Activated CD8-positive, alpha-beta T cell treated with anti-CD3 and anti-CD28 coated beads, Interleukin-2, amount 10 ng/mL, durations not matched to agents 7 days and 5 days (primary cell): ENCODE data around the gene SLC25A10. TPM values are rescaled to one million over a fixed set of nuclear protein-coding genes. Genes with fewer than 3 reads are reported as not detected.
"Not testable (repeated sequence)": the region's sequence is repeated elsewhere in the genome, so short reads cannot be mapped to it uniquely, and the experiment has no call there.

Source experiments
- ATAC-seq: fragments of 150-1000 bp; cut with Tn5 transposase; one replicate; pipeline ENCODE4 v1.10.0; 2021; ENCODE audit warnings: moderate library complexity
- CTCF ChIA-PET: fragments of 350-600 bp; sonication (Branson Sonifier 250); formaldehyde crosslinking; loops from one replicate; lab custom pipeline; 2021; ENCODE audit warnings: antibody characterized with exemption; lab: Charles Lee
- POLR2A ChIA-PET: fragments of 350-600 bp; sonication (Branson Sonifier 250); formaldehyde crosslinking; loops from one replicate; lab custom pipeline; 2021; ENCODE audit warnings: antibody characterized with exemption; lab: Charles Lee
- DNase-seq: peaks from one replicate; pipeline ENCODE4 v3.0.0-alpha.2; 2020
- H3K27ac Mint-ChIP-seq: one replicate; pipeline ENCODE4 v1.8.0; 2021; ENCODE audit warnings: mild to moderate bottlenecking, mixed read lengths
- H3K27me3 Mint-ChIP-seq: one replicate; pipeline ENCODE4 v1.8.0; 2021; ENCODE audit warnings: low read depth, mixed read lengths
- H3K36me3 Mint-ChIP-seq: one replicate; pipeline ENCODE4 v1.8.0; 2021; ENCODE audit warnings: low read depth, mixed read lengths
- H3K4me1 Mint-ChIP-seq: one replicate; pipeline ENCODE4 v1.8.0; 2021; ENCODE audit warnings: low read depth, mixed read lengths
- H3K4me3 Mint-ChIP-seq: one replicate; pipeline ENCODE4 v1.8.0; 2021; ENCODE audit warnings: mild to moderate bottlenecking, mixed read lengths
- H3K9me3 Mint-ChIP-seq: one replicate; pipeline ENCODE4 v1.8.0; 2022; ENCODE audit warnings: mixed read lengths; ENCODE audit not compliant: insufficient read depth
- total RNA-seq, 2 experiments: library from RNA; stranded (reverse); gene quantifications; one replicate each; pipeline ENCODE4 v1.2.3, GENCODE V29; 2021

The SLC25A10 gene
- total RNA-seq, 2 experiments from 2014 or later: 39.2 to 40.4 TPM

- H3K36me3 Mint-ChIP-seq: no peaks in the 10 kb centered on the region
- ChIA-PET POLR2A (interaction anchor here (0.6 kb wide), 1 partner anchor 139 kb away, joined by 3 read pairs; no protein-coding TSS in a partner anchor), CTCF (interaction anchor here (0.8 kb wide), 1 partner anchor 12 kb away, joined by 4 read pairs; no protein-coding TSS in a partner anchor)
- peaks cover 4% of the 10 kb centered on the region for H3K27me3 Mint-ChIP-seq
- H3K4me1 Mint-ChIP-seq: peaks cover 18% of the 10 kb centered on the region
- H3K27ac Mint-ChIP-seq: no peak overlapping the region
- DNase-seq (peak; percentile 77), ATAC-seq (peak; percentile 81)
- H3K4me3 Mint-ChIP-seq: no peak overlapping the region
- no peaks in the 10 kb centered on the region for H3K9me3 Mint-ChIP-seq
These were observed 21.7 kb downstream of the SLC25A10 start for GRCh38 chr17:81733507-81734404.

GRCh38 chr17:81734405-81735263 is 22.6 kb downstream of the SLC25A10 start:
- DNase-seq: no peak
- H3K27ac Mint-ChIP-seq: no peak overlapping the region
- H3K4me3 Mint-ChIP-seq: no peak overlapping the region
- no peaks in the 10 kb centered on the region for H3K36me3 Mint-ChIP-seq
- H3K9me3 Mint-ChIP-seq: no peaks in the 10 kb centered on the region
- ATAC-seq: no peak
- peaks cover 4% of the 10 kb centered on the region for H3K27me3 Mint-ChIP-seq
- H3K4me1 Mint-ChIP-seq: peaks cover 18% of the 10 kb centered on the region
- POLR2A ChIA-PET: interaction anchor here (1.1 kb wide), 1 partner anchor 71 kb away, joined by 3 read pairs; no protein-coding TSS in a partner anchor
- CTCF ChIA-PET: no interaction called here

- no peaks in the 10 kb centered on the region for H3K9me3 Mint-ChIP-seq
- POLR2A ChIA-PET: interaction anchor here (1.1 to 1.4 kb wide), 2 partner anchors 72 to 106 kb away, joined by 3 to 5 read pairs; no protein-coding TSS in a partner anchor
- no peaks in the 10 kb centered on the region for H3K36me3 Mint-ChIP-seq
- no peak overlapping the region for H3K27ac Mint-ChIP-seq
- ATAC-seq: peak; percentile 48
- CTCF ChIA-PET: interaction anchor here (0.8 kb wide), 1 partner anchor 134 kb away, joined by 3 read pairs; no protein-coding TSS in a partner anchor
- H3K4me1 Mint-ChIP-seq: peaks cover 18% of the 10 kb centered on the region
- H3K27me3 Mint-ChIP-seq: peaks cover 7% of the 10 kb centered on the region
- peak; percentile 38 for DNase-seq
- peak overlapping the region; percentile 48 for H3K4me3 Mint-ChIP-seq
These were observed 23.4 kb downstream of the SLC25A10 start for GRCh38 chr17:81735264-81736102.

GRCh38 chr17:81737947-81738800 is 26.1 kb downstream of the SLC25A10 start:
- DNase-seq (no peak), ATAC-seq (no peak)
- Mint-ChIP-seq H3K27me3 (peaks cover 13% of the 10 kb centered on the region), H3K4me3 (no peak overlapping the region), H3K4me1 (peaks cover 14% of the 10 kb centered on the region), H3K27ac (no peak overlapping the region), H3K9me3 (no peaks in the 10 kb centered on the region), H3K36me3 (no peaks in the 10 kb centered on the region)
- POLR2A ChIA-PET: interaction anchor here (0.6 to 1.6 kb wide), 2 partner anchors 132 to 730 kb away, joined by 4 to 5 read pairs; no protein-coding TSS in a partner anchor
- CTCF ChIA-PET: no interaction called here

DNA sequence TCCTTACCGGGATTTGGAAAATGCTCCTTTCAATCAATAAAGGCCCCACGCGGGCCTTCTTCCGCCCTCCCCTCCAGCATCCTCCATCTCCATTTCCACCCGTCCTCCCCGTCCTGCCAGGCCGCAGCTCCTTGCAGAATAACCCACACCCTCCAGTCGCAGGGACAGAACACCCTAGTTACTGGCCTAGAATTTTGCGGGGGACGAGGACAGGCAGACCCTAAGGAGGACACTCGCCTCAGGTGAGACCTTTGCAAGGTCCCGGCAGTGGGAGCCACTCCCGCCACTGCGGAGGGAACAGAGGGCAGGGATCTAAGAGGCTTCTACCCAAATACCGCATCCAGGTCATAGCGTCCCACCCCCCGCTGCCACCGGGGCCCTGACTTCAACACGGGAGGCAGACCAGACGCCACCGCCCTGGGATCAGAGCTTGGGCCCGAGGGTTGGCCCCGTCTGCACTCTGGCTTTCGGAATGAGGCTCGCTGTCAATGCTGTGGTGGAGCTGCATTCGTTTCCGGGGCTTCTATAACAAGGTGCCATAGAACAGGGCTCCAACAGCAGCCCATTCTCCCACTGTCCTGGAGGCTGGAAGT is 26.8 kb downstream of the SLC25A10 start:
- H3K27ac Mint-ChIP-seq: no peak overlapping the region
- POLR2A ChIA-PET: interaction anchor here (0.6 kb wide), 1 partner anchor 729 kb away, joined by 5 read pairs; no protein-coding TSS in a partner anchor
- no peak overlapping the region for H3K4me3 Mint-ChIP-seq
- H3K4me1 Mint-ChIP-seq: peaks cover 9% of the 10 kb centered on the region
- no peaks in the 10 kb centered on the region for H3K9me3 Mint-ChIP-seq
- CTCF ChIA-PET: no interaction called here
- ATAC-seq (no peak), DNase-seq (no peak)
- peaks cover 10% of the 10 kb centered on the region for H3K27me3 Mint-ChIP-seq
- no peaks in the 10 kb centered on the region for H3K36me3 Mint-ChIP-seq

- H3K9me3 Mint-ChIP-seq, DNase-seq, POLR2A ChIA-PET, CTCF ChIA-PET, ATAC-seq, H3K4me1 Mint-ChIP-seq, H3K4me3 Mint-ChIP-seq, H3K36me3 Mint-ChIP-seq, H3K27ac Mint-ChIP-seq: not testable (repeated sequence)
- H3K27me3 Mint-ChIP-seq: peaks cover 10% of the 10 kb centered on the region
These were observed 27.5 kb downstream of the SLC25A10 start for GRCh38 chr17:81739593-81739992.

- H3K4me1 Mint-ChIP-seq: peaks cover 7% of the 10 kb centered on the region
- no peak for DNase-seq
- ChIA-PET CTCF (no interaction called here), POLR2A (no interaction called here)
- no peak overlapping the region for H3K4me3 Mint-ChIP-seq
- no peaks in the 10 kb centered on the region for H3K36me3 Mint-ChIP-seq
- H3K27me3 Mint-ChIP-seq: peaks cover 10% of the 10 kb centered on the region
- ATAC-seq: peak; percentile 20
- H3K9me3 Mint-ChIP-seq: no peaks in the 10 kb centered on the region
- no peak overlapping the region for H3K27ac Mint-ChIP-seq
These were observed 28.4 kb downstream of the SLC25A10 start for GRCh38 chr17:81740395-81740961.

DNA sequence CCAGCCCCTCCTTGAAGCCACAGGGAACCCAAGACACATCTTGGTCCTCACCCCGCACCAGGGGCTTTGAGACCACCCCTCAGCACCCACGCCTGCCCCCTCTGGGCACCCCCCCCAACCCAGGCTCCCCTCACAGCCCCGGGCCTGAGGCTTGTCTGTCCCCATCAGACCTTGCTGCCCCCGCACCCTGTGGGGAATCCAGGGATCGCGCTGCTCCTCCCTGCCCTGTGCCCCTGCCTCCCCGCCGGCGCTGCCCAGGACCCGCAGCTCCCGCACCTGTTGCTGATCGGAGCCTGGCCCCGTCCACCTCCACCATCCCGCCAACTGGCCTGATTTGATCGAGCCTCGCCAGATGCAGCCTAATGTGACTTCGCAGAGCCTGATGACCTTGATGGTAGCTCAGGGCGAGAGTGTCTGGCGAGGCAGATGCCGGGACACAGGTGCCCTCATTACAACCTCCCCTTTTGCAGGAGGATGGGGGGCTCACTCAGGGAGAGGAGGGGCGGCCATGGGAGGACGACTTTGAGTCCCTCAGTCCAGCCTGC is 29.0 kb downstream of the SLC25A10 start:
- CTCF ChIA-PET: no interaction called here
- ATAC-seq: peak; percentile 40

GRCh38 chr17:81741594-81742452 is 29.7 kb downstream of the SLC25A10 start:
- peak; percentile 64 for ATAC-seq
- ChIA-PET POLR2A (no interaction called here), CTCF (no interaction called here)
- Mint-ChIP-seq H3K4me1 (peaks cover 2% of the 10 kb centered on the region), H3K27ac (peak overlapping the region; percentile 69), H3K9me3 (no peaks in the 10 kb centered on the region), H3K27me3 (peaks cover 10% of the 10 kb centered on the region), H3K4me3 (no peak overlapping the region), H3K36me3 (no peaks in the 10 kb centered on the region)
- DNase-seq: no peak

More for the DNA sequence above, 29.0 kb downstream of the SLC25A10 start:
- DNase-seq: no peak
- peaks cover 10% of the 10 kb centered on the region for H3K27me3 Mint-ChIP-seq
- peaks cover 2% of the 10 kb centered on the region for H3K4me1 Mint-ChIP-seq
- H3K27ac Mint-ChIP-seq: no peak overlapping the region
- H3K4me3 Mint-ChIP-seq: no peak overlapping the region
- H3K36me3 Mint-ChIP-seq: no peaks in the 10 kb centered on the region
- POLR2A ChIA-PET: no interaction called here
- H3K9me3 Mint-ChIP-seq: no peaks in the 10 kb centered on the region
